GM12878 (cell line): ENCODE results near the gene FKBP14. TPM values are rescaled to one million over a fixed set of nuclear protein-coding genes. Genes with fewer than 3 reads are reported as not detected.

Source experiments
- ASH2L ChIP-seq: fragments of 300-600, 200-600 bp; sonication (generic); IDR thresholded peaks from 2 replicates; pipeline ENCODE4 v1.6.1; 2017; ENCODE audit warnings: low read depth, mild to moderate bottlenecking, borderline replicate concordance
- EZH2 ChIP-seq: IDR thresholded peaks from 2 replicates; pipeline ENCODE4 v1.6.1; 2012; ENCODE audit warnings: low read depth, mild to moderate bottlenecking, control low read depth, inconsistent platforms, low read length, borderline replicate concordance; ENCODE audit not compliant: control insufficient read depth
- HDAC2 ChIP-seq: fragments of 200-600 bp; sonication (generic); IDR thresholded peaks from 2 replicates; pipeline ENCODE4 v1.6.1; 2017
- PAX5 ChIP-seq: IDR thresholded peaks from 2 replicates; pipeline ENCODE4 v1.6.1; 2011; ENCODE audit warnings: low read depth, low read length, borderline replicate concordance
- POLR2AphosphoS2 ChIP-seq: IDR thresholded peaks from 2 replicates; pipeline ENCODE4 v1.6.1; 2011; ENCODE audit warnings: low read depth, mild to moderate bottlenecking, low read length, improper control_type of control experiment, moderate library complexity
- RUNX3 ChIP-seq: IDR thresholded peaks from 2 replicates; pipeline ENCODE4 v1.6.1; 2012; ENCODE audit warnings: low read length, inconsistent platforms
- SIN3A ChIP-seq: IDR thresholded peaks from 2 replicates; pipeline ENCODE4 v1.6.1; 2012; ENCODE audit warnings: low read depth, low read length, improper control_type of control experiment
- TBL1XR1 ChIP-seq: IDR thresholded peaks from 2 replicates; pipeline ENCODE4 v1.6.1; 2012; ENCODE audit warnings: low read depth, low read length, improper control_type of control experiment
- TCF12 ChIP-seq: IDR thresholded peaks from 2 replicates; pipeline ENCODE4 v1.6.1; 2011; ENCODE audit warnings: low read depth, mild to moderate bottlenecking, low read length
- YY1 ChIP-seq: IDR thresholded peaks from 2 replicates; pipeline ENCODE4 v1.6.1; 2011; ENCODE audit warnings: low read depth, mild to moderate bottlenecking, low read length
- ZNF207 ChIP-seq: fragments of 450-650 bp; IDR thresholded peaks from 2 replicates; pipeline ENCODE4 v1.6.1; 2014; ENCODE audit warnings: antibody characterized with exemption, mild to moderate bottlenecking, borderline replicate concordance
- ZNF24 ChIP-seq: fragments of 450-650 bp; IDR thresholded peaks from 2 replicates; pipeline ENCODE4 v1.6.1; 2017; ENCODE audit warnings: antibody characterized with exemption, mild to moderate bottlenecking
- polyA plus RNA-seq, 11 experiments: library from polyadenylated mRNA; depleted of rRNA in 4 of 11; unstranded in 6 of 11; stranded (reverse) in 5 of 11; fragments of >200 nt; fragmentation: Nextera tagmentation in 4 of 11; fragmentation: Illumina TruSeq in 1 of 11; extraction: Ambion mirVana in 4 of 11; extraction: Trizol in 1 of 11; gene quantifications; 1 replicate in 1 of 11; 2 replicates in 10 of 11; pipeline versions ENCODE4 v1.2.1 to v1.2.3, GENCODE V29; 2011 to 2016; ENCODE audit warnings: inconsistent platforms in 2 of 11, missing spikeins in 2 of 11, low read depth in 1 of 11
- total RNA-seq, 4 experiments: library from RNA; depleted of rRNA in 3 of 4; stranded (reverse); fragments of >200 nt in 3 of 4; fragmentation: Illumina TruSeq in 1 of 4; extraction: Trizol in 1 of 4; gene quantifications; 2 replicates each; pipeline versions ENCODE4 v1.2.1 to v1.2.3, GENCODE V29; 2013 to 2021
- TF ChIP-seq, protein P1 (sequence below): IDR thresholded peaks from 2 replicates; pipeline ENCODE4 v1.6.1; 2012; ENCODE audit warnings: mild to moderate bottlenecking, low read depth, low read length
- TF ChIP-seq, protein P2 (sequence below): fragments of 450-650 bp; conservative IDR thresholded peaks from 2 replicates; pipeline ENCODE4 v1.6.1; 2017; ENCODE audit warnings: mild to moderate bottlenecking, moderate library complexity
- TF ChIP-seq, protein P3 (sequence below): fragments of 450-650 bp; IDR thresholded peaks from 2 replicates; pipeline ENCODE4 v1.6.1; 2017; ENCODE audit warnings: borderline replicate concordance
- TF ChIP-seq, protein P4 (sequence below): IDR thresholded peaks from 2 replicates; pipeline ENCODE4 v1.6.1; 2011; ENCODE audit warnings: borderline replicate concordance, low read depth, mild to moderate bottlenecking, moderate library complexity, mixed read lengths, low read length; ENCODE audit not compliant: insufficient read depth; ENCODE audit errors: extremely low read length
- TF ChIP-seq, protein P5 (sequence below): fragments of 450-650 bp; IDR thresholded peaks from 2 replicates; pipeline ENCODE4 v1.6.1; 2016; ENCODE audit warnings: mild to moderate bottlenecking
- TF ChIP-seq, protein P6 (sequence below): IDR thresholded peaks from 2 replicates; pipeline ENCODE4 v1.6.1; 2011; ENCODE audit warnings: low read depth, mild to moderate bottlenecking, low read length, moderate library complexity, borderline replicate concordance; ENCODE audit errors: extremely low read depth

FKBP14 gene
- total and polyA plus RNA-seq, 10 of the 15 experiments (the other 5 are each of a cell fraction or from before 2014, with no cell fraction given) = 2.7 to 8.9 (median 5.6) TPM

DNA sequence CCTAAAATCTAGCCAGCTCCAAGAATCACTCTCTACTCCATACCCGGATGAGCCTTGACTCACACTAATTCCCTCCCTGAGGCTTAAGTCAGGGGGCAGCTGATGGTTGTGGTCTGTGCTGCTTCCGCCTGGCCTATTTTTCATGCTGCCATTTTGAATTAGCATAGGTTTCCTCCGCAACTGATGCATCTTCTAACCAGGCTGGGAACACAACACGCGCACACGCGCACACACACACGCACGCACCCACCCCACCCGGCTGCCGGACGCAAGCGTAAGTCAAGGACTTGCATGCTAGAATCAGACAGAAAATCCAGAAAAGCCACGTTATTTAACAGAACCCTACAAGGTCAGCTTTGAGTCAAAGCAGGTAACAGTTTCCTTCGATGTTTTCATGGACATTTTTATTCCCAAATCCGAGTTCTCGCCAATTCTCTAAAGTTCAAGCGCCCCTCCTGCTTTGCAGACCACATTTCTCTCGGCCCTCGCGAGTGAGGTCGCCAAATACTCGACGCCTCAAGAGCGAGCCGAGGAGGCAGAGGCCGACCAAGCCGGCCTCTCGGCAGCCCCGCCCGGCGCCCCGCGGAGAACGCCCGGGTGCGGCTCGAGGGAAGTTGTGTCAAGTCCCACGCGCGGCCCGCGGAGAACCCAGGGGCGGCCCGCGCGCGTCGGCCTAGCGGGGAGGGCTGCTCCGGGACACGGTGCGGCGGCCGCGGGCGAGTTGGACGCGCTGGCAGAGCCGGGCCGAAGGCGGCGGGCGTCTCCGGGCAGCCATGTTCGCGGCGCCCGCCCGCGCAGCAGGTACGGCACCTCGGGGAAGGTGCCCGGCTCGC, 37.9 kb downstream of the FKBP14 start (continued):
- TF ChIP-seq, protein P1, sequence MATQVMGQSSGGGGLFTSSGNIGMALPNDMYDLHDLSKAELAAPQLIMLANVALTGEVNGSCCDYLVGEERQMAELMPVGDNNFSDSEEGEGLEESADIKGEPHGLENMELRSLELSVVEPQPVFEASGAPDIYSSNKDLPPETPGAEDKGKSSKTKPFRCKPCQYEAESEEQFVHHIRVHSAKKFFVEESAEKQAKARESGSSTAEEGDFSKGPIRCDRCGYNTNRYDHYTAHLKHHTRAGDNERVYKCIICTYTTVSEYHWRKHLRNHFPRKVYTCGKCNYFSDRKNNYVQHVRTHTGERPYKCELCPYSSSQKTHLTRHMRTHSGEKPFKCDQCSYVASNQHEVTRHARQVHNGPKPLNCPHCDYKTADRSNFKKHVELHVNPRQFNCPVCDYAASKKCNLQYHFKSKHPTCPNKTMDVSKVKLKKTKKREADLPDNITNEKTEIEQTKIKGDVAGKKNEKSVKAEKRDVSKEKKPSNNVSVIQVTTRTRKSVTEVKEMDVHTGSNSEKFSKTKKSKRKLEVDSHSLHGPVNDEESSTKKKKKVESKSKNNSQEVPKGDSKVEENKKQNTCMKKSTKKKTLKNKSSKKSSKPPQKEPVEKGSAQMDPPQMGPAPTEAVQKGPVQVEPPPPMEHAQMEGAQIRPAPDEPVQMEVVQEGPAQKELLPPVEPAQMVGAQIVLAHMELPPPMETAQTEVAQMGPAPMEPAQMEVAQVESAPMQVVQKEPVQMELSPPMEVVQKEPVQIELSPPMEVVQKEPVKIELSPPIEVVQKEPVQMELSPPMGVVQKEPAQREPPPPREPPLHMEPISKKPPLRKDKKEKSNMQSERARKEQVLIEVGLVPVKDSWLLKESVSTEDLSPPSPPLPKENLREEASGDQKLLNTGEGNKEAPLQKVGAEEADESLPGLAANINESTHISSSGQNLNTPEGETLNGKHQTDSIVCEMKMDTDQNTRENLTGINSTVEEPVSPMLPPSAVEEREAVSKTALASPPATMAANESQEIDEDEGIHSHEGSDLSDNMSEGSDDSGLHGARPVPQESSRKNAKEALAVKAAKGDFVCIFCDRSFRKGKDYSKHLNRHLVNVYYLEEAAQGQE = no peak
- TF ChIP-seq ZNF207 = no peak
- no peak for TF ChIP-seq ASH2L
- TF ChIP-seq, protein P2, sequence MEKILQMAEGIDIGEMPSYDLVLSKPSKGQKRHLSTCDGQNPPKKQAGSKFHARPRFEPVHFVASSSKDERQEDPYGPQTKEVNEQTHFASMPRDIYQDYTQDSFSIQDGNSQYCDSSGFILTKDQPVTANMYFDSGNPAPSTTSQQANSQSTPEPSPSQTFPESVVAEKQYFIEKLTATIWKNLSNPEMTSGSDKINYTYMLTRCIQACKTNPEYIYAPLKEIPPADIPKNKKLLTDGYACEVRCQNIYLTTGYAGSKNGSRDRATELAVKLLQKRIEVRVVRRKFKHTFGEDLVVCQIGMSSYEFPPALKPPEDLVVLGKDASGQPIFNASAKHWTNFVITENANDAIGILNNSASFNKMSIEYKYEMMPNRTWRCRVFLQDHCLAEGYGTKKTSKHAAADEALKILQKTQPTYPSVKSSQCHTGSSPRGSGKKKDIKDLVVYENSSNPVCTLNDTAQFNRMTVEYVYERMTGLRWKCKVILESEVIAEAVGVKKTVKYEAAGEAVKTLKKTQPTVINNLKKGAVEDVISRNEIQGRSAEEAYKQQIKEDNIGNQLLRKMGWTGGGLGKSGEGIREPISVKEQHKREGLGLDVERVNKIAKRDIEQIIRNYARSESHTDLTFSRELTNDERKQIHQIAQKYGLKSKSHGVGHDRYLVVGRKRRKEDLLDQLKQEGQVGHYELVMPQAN = peak; percentile 55; the same call in 1 of the 2 replicates
- TF ChIP-seq ZNF24 = no peak
- TF ChIP-seq, protein P3, sequence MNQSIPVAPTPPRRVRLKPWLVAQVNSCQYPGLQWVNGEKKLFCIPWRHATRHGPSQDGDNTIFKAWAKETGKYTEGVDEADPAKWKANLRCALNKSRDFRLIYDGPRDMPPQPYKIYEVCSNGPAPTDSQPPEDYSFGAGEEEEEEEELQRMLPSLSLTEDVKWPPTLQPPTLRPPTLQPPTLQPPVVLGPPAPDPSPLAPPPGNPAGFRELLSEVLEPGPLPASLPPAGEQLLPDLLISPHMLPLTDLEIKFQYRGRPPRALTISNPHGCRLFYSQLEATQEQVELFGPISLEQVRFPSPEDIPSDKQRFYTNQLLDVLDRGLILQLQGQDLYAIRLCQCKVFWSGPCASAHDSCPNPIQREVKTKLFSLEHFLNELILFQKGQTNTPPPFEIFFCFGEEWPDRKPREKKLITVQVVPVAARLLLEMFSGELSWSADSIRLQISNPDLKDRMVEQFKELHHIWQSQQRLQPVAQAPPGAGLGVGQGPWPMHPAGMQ = no peak
- no peak for TF ChIP-seq EZH2
- TF ChIP-seq, protein P4, sequence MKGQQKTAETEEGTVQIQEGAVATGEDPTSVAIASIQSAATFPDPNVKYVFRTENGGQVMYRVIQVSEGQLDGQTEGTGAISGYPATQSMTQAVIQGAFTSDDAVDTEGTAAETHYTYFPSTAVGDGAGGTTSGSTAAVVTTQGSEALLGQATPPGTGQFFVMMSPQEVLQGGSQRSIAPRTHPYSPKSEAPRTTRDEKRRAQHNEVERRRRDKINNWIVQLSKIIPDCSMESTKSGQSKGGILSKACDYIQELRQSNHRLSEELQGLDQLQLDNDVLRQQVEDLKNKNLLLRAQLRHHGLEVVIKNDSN = no peak
- no peak; the same call in 1 of the 2 replicates for TF ChIP-seq POLR2AphosphoS2
- TF ChIP-seq TBL1XR1 = no peak
- TF ChIP-seq SIN3A = no peak; the same call in 1 of the 2 replicates
- TF ChIP-seq YY1 = peak; percentile 96
- peak; percentile 31; the same call in 1 of the 2 replicates for TF ChIP-seq PAX5
- TF ChIP-seq TCF12 = 0 out of 2 replicates have a peak, but pooled peaks have one; percentile 37
- TF ChIP-seq HDAC2 = no peak
- TF ChIP-seq, protein P5, sequence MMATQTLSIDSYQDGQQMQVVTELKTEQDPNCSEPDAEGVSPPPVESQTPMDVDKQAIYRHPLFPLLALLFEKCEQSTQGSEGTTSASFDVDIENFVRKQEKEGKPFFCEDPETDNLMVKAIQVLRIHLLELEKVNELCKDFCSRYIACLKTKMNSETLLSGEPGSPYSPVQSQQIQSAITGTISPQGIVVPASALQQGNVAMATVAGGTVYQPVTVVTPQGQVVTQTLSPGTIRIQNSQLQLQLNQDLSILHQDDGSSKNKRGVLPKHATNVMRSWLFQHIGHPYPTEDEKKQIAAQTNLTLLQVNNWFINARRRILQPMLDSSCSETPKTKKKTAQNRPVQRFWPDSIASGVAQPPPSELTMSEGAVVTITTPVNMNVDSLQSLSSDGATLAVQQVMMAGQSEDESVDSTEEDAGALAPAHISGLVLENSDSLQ = no peak
- TF ChIP-seq, protein P6, sequence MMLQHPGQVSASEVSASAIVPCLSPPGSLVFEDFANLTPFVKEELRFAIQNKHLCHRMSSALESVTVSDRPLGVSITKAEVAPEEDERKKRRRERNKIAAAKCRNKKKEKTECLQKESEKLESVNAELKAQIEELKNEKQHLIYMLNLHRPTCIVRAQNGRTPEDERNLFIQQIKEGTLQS = no peak
- TF ChIP-seq RUNX3 = peak; percentile 92
